HG02938 (cell line): ENCODE measurements around the gene UBE2G2.

ENCODE experiments used
- ATAC-seq: cut with Tn5 transposase; IDR thresholded peaks from one replicate; pipeline ENCODE4 v1.9.1; 2021; ENCODE audit warnings: mild to moderate bottlenecking, moderate library complexity; ENCODE audit not compliant: unreplicated experiment

UBE2G2 gene

GRCh38 chr21:44732956-44733355, 68.7 kb downstream of the UBE2G2 start:
- no peak for ATAC-seq

DNA sequence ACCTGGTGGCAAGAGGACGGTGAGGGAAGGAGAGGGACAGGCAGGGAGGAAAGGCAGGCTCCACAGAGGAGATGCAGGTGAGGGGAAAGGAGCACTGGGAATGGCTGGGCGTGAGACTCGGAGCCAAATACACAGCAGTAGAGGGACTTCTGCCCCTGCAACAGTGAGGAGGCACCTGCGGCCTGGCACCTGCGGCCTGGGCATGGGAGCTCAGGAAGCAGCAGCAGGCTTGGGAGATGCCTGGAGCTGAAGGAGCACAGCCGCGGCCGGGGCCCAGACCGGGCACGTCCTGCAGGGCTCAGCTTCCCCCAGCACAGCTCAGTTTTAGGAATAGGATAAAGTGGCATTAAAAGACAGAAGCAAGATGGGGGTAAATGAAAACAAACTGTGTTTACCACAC, 69.4 kb downstream of the UBE2G2 start:
- ATAC-seq: no peak

DNA sequence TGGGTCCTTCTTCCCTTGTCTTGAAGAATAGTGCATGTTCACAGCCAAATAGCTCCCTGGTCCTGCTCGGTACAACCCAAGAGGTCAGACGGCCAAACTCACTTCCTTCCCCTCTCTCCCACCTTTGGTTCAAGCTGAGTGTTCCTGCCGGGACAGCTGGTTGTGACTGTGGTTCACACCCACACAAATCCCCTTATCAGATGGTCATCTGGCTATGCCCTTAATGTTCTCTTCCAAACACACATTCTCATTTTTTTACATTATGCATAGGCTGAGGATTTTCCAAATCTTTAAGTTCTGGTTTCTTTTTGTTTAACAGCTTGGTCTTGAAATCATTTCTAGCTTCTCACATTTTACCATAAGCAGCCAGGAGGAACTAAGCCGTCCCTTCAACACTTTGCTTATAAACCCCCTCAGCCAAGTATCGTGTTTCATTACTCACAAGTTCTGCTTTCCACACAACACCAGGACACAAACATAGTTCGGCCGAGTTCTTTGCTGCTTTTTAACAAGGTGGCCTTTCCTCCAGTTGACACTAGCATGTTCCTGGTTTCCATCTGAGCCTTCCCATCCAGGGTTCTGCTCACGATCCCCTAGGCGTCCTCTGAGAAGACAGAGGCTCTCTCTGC, 70.6 kb downstream of the UBE2G2 start:
- no peak for ATAC-seq

DNA sequence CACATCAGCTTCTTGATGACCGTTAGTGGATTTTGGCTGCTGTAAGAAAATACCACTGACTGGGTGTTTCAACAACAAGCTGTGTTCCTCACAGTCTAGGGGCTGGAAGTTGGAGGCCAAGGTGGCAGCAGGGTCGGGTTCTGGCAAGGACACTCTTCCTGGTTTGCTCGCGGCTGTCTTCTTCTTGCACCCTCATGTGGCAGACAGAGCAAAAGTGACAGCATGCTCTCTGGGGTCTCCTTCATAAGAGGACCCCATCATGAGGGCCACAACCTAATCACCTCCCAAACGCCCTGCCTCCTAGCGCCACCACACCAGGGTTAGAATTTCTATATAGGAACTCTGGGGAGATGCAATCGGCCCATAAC, 71.6 kb downstream of the UBE2G2 start:
- no peak for ATAC-seq

GRCh38 chr21:44729336-44730027, 72.1 kb downstream of the UBE2G2 start:
- ATAC-seq: no peak

GRCh38 chr21:44728716-44729115, 72.9 kb downstream of the UBE2G2 start:
- no peak for ATAC-seq

DNA sequence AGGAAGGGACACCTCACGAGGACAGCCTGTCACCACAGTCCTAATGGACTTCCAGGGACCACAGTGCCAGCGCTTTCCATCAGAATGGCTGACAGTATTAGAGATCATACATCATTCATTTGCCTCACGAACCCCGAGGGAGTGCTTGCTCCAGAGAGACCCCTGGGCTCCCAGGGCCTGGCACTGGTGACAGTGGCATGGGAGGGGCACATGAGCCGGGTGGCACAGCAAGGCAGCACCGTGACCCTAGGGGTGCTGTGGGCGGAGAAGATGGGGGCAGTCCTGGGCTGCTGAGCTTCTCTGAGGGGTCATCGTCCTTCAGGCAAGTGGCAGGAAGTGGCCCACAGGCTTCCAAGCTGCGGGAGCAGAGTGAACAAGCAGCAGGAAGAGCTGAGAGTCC, 73.9 kb downstream of the UBE2G2 start:
- no peak for ATAC-seq

DNA sequence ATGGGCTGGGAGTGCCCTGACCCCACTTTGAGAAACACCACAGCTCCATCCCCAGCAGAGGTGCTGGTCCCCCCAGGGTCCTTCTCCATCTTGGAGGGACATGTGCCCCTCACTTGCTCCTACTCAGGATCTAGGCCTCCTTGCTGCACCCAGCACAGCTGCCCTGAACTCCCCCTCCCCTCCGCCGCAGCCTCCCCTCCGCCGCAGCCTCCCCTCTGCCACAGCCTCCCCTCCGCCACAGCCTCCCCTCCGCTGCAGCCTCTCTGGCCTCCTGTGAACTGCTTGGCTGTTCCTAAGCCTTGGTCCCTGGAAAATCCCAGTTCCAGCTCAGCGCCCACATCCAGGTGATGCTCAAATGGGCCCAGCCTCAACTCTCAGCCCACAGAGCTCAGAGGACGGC, 74.3 kb downstream of the UBE2G2 start:
- ATAC-seq: no peak

DNA sequence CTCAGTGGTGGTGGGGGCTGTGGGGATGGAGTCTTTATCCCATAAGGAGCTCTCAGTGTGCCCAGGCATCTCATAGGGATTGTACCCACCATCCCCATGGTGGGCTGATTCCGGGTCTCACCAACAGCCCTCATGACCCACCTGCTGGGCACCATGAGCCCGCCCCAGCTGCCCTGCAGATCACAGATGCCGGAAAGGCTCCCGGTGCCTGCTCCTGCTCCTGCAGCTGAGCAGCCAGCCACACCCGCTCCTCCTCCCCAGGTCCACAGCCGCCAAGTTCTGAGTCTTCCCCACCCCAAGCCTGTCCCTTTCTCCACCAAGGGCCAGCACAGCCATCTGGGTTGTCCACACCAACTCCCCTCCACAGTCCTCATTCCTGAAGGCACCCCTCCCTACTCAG, 74.8 kb downstream of the UBE2G2 start:
- ATAC-seq: no peak

- no peak for ATAC-seq
Measured at GRCh38 chr21:44724926-44725325, 76.7 kb downstream of the UBE2G2 start.

DNA sequence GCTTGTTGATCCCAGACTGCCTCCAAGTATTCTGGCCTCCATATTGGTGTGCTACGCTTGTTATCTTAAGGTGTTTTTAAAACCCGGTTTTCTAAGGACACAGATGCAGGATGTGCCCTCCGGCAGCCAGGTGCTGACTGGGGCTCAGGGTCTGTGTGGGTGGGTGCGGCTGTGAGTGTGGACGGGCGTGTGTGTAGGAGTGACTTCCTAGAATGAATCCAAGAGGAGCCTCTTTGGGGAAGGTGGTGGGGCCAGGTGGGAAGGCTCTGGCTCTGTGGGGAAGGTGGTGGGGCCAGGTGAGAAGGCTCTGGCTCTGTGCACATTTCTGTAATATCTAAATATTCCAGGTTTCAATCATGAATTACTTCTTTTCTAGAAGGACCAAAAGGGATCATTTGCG, 77.4 kb downstream of the UBE2G2 start:
- no peak for ATAC-seq

DNA sequence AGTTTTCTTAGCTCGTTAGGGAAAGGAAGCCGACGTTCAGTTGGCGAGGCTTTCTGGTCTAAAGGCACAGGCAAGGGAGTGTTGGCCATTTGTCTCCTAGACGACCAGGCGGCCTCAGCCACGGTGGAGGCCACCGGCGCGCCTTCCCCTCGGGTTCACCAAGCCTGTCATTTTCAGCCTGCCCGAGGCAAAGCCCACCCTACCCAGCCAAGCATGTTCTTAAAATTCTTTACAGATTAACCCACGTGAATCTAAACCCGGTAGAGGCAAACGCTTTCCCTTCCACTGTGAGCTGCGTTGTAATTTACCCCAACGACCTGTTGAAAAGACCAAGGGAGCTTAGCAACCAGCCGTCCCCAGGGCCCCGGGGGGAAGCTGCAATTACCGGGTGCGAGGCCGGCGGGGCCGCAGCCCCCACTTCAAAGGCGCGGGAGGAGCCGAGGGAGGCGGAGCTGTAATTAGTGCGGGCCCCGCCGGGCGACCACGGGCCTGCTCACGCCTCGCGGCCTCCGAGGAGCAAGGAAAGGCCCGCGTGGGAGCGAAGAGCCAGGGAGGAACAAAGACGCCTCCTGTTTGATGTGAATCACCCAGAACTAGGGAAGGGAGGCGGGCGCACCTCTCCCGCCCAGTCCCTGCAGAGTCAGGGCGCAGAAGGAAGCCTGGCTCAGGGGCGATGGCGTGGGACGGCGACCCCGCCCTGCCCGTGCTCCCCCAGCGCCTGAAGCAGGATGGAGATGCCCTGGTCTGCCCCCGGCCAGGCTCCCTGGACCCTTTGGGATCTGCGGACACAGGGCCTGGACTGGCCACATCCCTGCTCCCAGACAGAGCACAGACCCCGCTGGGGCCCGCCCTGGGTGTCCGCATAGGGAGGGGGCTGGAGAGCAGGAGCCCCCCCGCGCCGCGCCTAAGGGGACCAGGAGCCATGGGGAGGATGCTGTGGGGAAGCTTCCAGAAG, 78.2 kb downstream of the UBE2G2 start:
- no peak for ATAC-seq

DNA sequence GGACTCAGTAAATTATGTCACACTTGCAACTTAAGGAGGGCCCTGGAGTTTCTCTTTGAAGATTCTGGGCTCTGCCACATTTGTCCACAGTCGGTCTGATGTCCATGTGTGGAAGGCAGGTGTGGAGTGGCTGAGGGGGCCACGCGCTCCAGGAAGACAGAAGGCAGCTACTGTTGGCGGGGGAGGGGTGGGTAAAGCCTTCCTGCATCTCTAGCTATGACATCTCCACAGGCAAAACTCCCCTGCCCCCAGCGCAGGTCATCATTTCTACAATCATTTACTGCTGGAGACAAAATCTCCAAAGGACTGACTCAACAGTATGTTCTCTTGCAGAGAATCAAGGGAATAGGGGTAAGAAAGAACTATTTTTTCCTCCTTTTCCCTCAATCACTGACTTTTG, 78.9 kb downstream of the UBE2G2 start:
- ATAC-seq: no peak

DNA sequence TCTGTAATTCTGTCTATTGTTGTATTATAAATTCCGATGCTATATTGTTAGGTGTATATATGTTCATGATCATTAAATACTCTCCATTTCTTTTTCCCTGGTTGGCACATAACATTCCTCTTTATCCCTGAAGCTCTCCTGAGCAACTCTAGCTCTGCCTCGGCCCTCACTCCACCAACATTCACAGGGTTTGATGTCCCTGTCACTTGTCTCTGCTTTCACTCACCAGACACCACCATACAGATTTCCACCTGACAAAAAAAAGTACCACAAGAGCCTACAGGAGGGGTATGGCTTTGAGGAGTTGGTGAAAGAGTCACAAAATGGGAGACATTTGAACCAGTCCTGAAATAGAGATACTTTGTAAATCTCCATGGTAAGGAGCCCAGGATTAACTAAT, 81.5 kb downstream of the UBE2G2 start:
- no peak for ATAC-seq
